ENCODE data around the gene MZB1. TPM values are rescaled to one million over a fixed set of nuclear protein-coding genes. Genes with fewer than 3 reads are reported as not detected.
A peak's percentile ranks its signal among the peaks of the same experiment; 100 is the strongest.

The MZB1 gene
- total and polyA plus RNA-seq, 2 of the 13 experiments (the other 11 are each of a cell fraction or from before 2014, with no cell fraction given) = 0.31 to 0.40 TPM

DNA sequence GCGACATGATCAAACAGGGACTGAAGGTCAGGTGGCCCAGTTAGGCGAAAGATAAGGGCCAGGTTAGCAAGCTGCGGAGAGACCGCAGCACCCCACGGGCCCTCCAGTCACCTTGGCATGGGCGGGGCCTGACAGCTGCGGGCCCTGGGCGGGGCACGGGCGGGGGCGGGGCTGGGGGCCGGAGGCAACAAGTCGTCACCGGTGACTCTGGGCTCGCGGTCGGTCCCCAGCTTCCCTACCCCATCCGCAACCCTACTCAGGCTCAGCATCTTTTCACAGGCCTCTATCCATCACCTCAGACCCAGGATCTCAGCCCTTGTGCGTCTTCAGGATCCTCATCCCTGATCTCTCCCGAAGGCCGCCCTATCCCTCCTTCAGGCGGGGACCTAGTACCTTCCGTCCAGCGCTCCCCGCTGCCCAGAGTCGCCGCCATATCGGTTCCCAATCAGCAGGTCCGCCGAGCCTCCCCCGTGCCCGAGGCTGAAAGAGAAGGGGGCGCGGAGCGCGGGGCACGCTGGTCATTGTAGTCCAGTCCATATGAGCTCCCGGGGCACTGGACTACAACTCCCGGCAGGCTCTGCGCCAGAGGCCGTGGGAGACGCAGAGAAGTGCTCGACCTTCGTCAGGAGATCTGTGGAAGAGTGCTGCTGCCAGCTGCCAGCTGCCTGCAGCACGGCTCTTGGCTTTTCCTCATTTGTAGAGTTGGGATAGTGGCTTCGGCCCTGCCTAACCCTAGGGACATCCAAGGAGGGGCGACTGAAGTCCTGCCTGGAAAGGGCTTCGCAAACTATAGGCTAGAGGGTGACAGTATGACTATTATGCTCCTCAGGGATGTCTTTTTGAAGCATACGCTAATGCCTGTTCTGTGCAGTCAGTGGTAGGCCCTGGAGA is 49.5 kb upstream of the MZB1 start, which contains the start of gene DNAJC18 (continued):
- TF ChIP-seq ZNF292 (CRISPR knock-in tag; IDR thresholded peaks at IDR 0.05; ENCODE audit: borderline replicate concordance, low read depth) (peak; percentile 57; the same call in 1 of the 2 replicates), XBP1 (CRISPR knock-in tag; IDR thresholded peaks at IDR 0.05) (no peak), KLF12 (CRISPR knock-in tag; IDR thresholded peaks at IDR 0.05; ENCODE audit: borderline replicate concordance) (no peak), PLRG1 (conservative IDR thresholded peaks at IDR 0.05) (no peak), HMG20B (CRISPR knock-in tag; conservative IDR thresholded peaks at IDR 0.05) (no peak), ZBTB4 (CRISPR knock-in tag; IDR thresholded peaks at IDR 0.05; ENCODE audit: borderline replicate concordance) (no peak), THAP9 (CRISPR knock-in tag; IDR thresholded peaks at IDR 0.05; ENCODE audit: borderline replicate concordance) (peak; percentile 55), ZNF280D (CRISPR knock-in tag; IDR thresholded peaks at IDR 0.05) (no peak), NFYB (CRISPR knock-in tag; IDR thresholded peaks at IDR 0.05) (no peak), CBFB (CRISPR knock-in tag; IDR thresholded peaks at IDR 0.05) (peak; percentile 61; the same call in 1 of the 2 replicates), PAWR (CRISPR knock-in tag; IDR thresholded peaks at IDR 0.05; ENCODE audit: borderline replicate concordance) (no peak), ZNF484 (CRISPR knock-in tag; IDR thresholded peaks at IDR 0.05; ENCODE audit: borderline replicate concordance, low read depth) (no peak), TBP (CRISPR knock-in tag; IDR thresholded peaks at IDR 0.05) (no peak)
- TF ChIP-seq, protein P1, sequence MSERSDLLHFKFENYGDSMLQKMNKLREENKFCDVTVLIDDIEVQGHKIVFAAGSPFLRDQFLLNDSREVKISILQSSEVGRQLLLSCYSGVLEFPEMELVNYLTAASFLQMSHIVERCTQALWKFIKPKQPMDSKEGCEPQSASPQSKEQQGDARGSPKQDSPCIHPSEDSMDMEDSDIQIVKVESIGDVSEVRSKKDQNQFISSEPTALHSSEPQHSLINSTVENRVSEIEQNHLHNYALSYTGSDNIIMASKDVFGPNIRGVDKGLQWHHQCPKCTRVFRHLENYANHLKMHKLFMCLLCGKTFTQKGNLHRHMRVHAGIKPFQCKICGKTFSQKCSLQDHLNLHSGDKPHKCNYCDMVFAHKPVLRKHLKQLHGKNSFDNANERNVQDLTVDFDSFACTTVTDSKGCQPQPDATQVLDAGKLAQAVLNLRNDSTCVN (CRISPR knock-in tag; IDR thresholded peaks at IDR 0.05; ENCODE audit: borderline replicate concordance) = no peak
